ENCODE data around the gene RPTN.

RPTN gene

GRCh38 chr1:152107984-152108881 lies 50.8 kb downstream of the RPTN start:
- Mint-ChIP-seq H3K27me3 (ENCODE audit: low read depth) (peaks cover 8% of the 10 kb centered on the region), H3K36me3 (ENCODE audit: low read depth) (no peaks in the 10 kb centered on the region), H3K27ac (no peak overlapping the region), H3K9me3 (peaks cover 3% of the 10 kb centered on the region), H3K4me1 (no peaks in the 10 kb centered on the region), H3K4me3 (no peak overlapping the region)
- no peak for TF ChIP-seq CTCF (IDR thresholded peaks at IDR 0.05; ENCODE audit: unreplicated experiment in 3 of 3)

- H3K27me3 Mint-ChIP-seq (ENCODE audit: low read depth) = peaks cover 8% of the 10 kb centered on the region
- H3K9me3 Mint-ChIP-seq = peaks cover 3% of the 10 kb centered on the region
- H3K27ac Mint-ChIP-seq = no peak overlapping the region
- TF ChIP-seq CTCF (IDR thresholded peaks at IDR 0.05; ENCODE audit: unreplicated experiment in 3 of 3) = no peak
- no peaks in the 10 kb centered on the region for H3K4me1 Mint-ChIP-seq
- H3K4me3 Mint-ChIP-seq = no peak overlapping the region
- no peaks in the 10 kb centered on the region for H3K36me3 Mint-ChIP-seq (ENCODE audit: low read depth)
Measured at GRCh38 chr1:152107031-152107983, 51.7 kb downstream of the RPTN start.

- no peaks in the 10 kb centered on the region for H3K36me3 Mint-ChIP-seq (ENCODE audit: low read depth)
- H3K4me3 Mint-ChIP-seq = no peak overlapping the region
- H3K27me3 Mint-ChIP-seq (ENCODE audit: low read depth) = peaks cover 14% of the 10 kb centered on the region
- H3K27ac Mint-ChIP-seq = no peak overlapping the region
- H3K9me3 Mint-ChIP-seq = peaks cover 3% of the 10 kb centered on the region
- TF ChIP-seq CTCF (IDR thresholded peaks at IDR 0.05; ENCODE audit: unreplicated experiment in 3 of 3) = no peak
- no peaks in the 10 kb centered on the region for H3K4me1 Mint-ChIP-seq
Measured at GRCh38 chr1:152104854-152105253, 54.2 kb downstream of the RPTN start.
